Measurements from ENCODE around the gene ASMTL. TPM values are rescaled to one million over a fixed set of nuclear protein-coding genes. Genes with fewer than 3 reads are reported as not detected.
"Not testable (repeated sequence)": the region's sequence is repeated elsewhere in the genome, so short reads cannot be mapped to it uniquely, and the experiment has no call there.

The ASMTL gene
- polyA plus RNA-seq, 3 donors = 33.2 to 42.1 (median 37.6) TPM

DNA sequence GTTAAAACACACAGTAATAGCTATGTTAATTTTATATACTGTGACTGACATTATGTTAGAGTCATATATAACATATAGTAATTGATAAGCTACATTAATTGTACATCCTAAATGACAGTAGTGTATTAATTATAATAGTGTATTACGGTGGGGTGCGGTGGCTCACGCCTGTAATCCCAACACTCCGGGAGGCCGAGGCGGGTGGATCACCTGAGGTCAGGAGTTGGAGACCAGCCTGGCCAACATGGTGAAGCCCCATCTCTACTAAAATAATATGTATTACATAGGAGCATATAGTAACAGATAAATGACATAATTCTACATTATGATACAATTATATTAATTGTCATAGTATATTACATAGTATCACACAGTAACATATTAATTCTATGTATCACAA, 12.2 kb downstream of the ASMTL start:
- DNase-seq (ENCODE audit: low read depth in 3 of 3, low spot score in 2 of 3) = no peak

DNA sequence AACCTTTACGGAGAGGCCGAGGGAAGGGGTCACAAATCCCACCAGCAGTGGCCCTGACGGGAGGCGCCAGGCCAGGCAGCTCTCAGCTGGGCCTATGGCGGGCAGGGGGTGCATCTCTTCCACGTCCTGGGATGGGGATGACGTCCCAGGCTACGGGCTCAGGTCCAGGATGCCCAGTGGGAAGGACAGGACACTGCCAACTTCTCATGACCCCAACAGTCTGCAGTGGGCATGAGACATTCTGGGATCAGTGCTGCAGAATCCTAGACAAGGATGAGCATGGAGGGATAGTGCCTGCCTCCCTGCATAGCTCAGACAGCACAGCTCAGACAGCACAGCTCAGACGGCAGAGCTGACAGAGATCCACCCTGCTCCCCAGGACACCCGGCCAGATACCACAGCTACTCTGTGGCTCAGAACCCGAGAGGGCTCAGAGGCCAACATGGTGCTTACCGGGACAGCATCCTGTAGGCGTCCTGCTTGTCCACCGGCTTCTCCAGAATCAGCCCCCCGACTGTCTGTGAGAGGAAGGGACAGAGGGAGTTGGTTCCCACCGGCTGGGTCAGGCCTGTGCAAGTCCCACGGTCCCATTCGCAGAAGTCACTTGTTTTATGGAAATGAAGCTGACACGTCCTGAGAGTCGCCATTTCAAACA, 17.3 kb downstream of the ASMTL start:
- no peak for DNase-seq (ENCODE audit: low read depth in 3 of 3, low spot score in 2 of 3)

DNA sequence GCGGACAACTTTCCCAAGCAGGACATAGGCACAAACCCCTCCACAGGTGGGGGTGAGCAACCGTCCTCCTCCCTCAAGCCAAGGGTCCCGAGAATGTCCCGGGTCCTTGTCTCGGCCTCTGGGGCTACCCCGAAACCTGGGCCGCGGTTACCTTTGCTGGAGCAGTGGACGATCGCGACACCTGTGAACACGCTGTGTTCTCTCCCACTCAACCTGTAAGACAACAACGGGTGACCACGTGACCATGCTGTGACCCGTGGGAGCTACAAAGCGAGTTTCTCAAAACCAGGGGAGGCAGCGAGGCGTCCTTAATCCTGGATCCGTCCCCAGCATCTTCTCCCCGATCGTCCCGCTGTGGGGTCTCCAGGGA, 17.9 kb downstream of the ASMTL start:
- DNase-seq (ENCODE audit: low read depth in 3 of 3, low spot score in 2 of 3) = no peak

DNA sequence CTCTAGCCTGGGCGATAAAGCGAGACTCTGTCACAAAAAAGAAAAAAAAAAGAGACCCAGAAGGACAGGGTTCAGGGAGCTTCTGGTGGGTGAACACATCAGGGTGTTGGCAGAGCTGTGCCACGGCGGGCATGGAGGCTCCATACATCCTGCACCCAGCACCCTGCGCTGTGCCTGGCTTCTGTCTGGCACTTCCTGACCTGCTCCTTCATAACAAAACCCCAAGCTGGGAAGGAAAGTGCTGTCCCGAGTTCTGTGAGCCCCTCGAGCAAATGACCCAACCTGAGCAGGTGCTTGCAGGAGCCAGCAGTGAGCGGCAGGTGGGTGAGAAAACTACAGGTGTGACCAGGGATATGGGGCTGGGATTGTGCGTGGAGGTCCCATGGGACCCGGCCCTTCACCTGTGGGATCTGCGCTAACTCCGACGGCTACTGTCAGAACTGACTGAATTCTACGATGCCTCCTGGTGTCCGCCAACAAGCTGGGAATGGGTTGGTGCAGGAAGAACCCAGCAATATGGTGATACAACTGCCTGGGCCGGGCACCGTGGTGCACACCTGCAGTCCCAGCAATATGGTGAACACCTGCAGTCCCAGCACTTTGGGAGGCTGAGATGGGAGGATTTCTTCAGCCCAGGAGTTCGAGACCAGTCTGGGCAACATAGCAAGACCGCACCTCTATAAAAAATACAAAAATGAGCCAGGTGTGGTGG, 18.9 kb downstream of the ASMTL start:
- no peak for DNase-seq (ENCODE audit: low read depth in 3 of 3, low spot score in 2 of 3)

DNA sequence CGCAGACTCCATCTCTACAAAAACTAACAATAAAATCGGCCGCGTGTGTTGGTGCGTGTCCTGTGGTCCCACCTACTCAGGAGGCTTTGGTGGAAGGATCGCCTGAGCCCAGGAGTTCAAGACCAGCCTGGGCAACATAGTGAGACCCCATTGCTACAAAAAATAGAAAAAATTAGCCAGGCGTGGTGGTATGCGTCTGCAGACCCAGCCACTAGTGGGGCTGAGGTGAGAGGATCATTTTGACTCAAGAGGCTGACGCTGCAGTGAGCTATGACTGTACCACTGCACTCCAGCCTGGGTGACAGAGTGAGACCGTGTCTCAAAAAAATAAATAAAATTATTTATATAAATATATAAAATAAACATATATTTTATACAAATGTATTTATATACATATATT, 22.3 kb downstream of the ASMTL start:
- no peak for DNase-seq (ENCODE audit: low read depth in 3 of 3, low spot score in 2 of 3)

DNA sequence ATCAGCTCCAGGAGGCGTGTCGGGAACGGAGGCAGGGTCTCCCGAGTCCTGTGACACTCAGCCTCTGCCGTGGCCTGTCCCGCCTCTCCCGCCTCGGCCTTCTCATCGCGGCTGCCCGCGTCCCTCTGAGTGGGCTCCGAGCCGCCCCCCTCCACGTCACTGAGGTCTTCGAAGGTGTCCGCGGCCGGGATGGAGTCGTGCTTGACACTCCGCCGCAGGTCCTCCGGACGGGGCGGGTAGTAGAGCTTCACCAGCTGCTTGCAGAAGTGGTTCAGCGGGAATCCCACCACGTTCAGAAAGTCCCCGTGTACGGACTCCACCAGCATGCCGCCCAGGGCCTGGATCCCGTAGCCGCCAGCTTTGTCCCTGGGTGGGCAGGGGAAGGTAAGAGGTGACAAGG, 25.0 kb downstream of the ASMTL start:
- no peak for DNase-seq (ENCODE audit: low read depth in 3 of 3, low spot score in 2 of 3)

DNA sequence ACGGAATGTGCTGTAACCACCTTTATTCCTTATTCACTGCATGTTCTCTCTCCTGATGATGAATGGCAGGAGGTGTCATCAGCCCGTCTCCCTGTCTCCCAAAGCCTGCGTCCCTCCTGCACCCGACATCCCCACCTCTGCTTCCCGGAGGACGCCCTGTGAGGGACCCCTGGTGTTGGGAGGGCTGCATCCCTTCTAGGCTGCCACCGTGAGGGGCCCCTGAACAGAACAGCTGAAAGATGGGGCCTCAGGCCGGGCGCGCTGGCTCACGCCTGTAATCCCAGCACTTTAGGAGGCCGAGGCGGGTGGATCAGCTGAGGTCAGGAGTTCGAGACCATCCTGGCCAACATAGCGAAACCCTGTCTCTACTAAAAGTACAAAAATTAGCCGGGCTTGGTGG, 26.4 kb downstream of the ASMTL start:
- DNase-seq (ENCODE audit: low read depth in 3 of 3, low spot score in 2 of 3) = not testable (repeated sequence)

DNA sequence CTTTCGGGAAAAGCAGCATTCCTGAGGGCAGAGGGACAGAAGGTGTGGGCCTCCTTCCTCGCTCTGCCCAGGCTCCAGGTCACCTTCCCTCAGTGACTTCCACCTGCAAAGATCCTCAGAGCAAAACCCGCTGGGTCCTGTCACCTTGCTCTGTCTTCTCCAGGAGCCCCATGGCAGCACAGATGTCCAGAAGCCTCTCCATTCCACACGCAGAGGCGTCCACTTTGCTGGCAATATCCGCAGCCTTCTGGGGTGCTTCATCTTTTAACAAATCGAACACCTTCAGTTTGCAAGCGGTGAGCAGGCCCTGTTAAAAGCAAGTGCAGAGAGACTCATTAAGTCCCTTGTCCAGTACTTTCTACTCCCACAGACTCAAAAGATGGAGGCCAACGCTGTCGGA, 27.3 kb downstream of the ASMTL start:
- DNase-seq (ENCODE audit: low read depth in 3 of 3, low spot score in 2 of 3) = no peak

DNA sequence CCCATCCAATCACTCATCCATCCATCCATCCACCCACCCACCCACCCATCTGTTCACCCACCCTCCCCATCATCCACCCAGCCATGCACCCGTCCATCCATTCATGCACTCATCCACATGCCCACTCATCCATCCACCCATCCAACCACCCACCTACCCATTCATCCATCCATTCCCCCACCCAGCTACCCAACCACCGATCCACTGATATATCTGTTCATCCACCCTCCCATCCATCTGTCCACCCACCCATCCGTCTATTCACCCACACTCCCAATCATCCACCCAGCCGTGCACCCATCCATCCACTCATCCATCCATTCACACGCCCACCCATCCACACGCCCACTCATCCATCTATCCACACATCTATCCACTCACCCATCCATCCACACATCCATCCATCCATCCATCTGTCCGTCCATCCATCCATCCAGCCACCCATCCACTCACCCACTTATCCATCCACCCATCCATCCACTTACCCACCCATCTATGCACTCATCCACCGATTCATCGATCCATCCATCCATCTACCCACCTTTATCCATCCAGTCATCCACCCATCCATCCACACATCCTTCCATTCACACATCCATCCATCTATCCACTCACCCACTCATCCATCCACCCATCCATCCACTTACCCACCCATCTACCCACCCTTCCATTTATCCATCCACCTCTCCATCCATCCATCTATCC, 28.4 kb downstream of the ASMTL start:
- DNase-seq (ENCODE audit: low read depth in 3 of 3, low spot score in 2 of 3) = no peak

DNA sequence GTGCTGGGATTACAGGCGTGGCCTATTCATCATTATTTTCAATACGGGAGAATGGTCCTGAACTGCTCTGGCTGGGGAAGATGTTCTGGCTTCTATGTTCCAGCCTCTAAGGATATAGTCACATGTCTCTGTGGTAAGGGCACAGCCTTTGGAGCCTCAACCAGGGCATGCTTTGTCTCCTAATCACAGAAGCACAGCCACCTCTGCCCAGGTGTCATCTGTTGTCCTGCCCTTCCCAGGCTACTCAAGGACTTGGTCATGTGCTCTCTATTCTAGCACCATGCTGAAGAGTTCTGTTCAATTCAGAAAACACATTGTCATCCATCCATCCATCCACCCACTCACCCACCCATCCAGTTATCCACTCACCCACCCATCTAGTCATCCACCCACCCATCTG, 29.5 kb downstream of the ASMTL start:
- DNase-seq (ENCODE audit: low read depth in 3 of 3, low spot score in 2 of 3) = no peak

DNA sequence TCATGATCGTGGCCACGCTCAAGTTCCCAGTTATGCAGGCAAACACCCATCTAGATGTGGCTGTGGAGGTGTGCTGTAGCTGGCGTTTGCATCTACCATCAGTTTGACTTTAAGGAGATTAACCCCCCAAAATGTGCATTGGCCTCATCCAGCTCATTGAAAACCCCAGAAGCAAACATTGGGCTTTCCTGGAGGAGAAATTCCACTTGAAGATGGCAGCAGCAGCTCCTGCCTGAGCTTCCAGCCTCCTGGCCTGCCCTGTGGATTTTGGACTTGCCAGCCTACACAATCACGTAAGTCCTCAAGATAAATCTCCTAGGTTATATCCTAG, 30.6 kb downstream of the ASMTL start:
- no peak for DNase-seq (ENCODE audit: low read depth in 3 of 3, low spot score in 2 of 3)

DNA sequence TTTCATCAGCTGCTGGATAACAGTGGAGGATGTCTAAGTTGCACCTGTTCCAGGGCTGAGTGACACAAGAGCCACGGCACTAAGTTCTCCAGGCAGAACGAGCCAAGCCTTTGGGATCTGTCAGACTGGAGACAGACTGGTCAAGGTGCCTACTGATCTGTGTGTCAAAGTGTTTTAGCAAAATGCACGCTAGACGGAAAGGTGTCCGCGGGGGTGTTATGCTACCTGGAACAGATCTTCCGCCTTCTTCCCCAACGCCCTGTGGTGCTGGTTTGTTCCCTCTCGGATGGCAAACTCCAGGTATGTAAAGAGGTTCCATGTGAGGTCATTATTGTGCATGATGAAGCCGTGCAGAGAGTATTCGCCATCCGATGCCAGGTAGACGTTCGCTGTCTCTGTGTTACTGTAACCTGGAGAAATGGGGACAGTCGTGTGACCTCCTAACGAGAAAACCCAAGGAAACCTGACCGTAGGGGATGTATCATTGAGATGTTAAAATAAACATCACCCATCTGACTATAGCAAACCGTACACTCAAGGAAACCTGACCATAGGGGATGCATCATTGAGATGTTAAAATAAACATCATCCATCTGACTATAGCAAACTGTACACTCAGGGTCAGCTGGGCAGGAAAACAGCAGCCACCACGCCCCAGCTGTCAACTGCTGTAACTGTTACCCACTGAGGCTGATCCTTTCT, 31.1 kb downstream of the ASMTL start:
- no peak for DNase-seq (ENCODE audit: low read depth in 3 of 3, low spot score in 2 of 3)

DNA sequence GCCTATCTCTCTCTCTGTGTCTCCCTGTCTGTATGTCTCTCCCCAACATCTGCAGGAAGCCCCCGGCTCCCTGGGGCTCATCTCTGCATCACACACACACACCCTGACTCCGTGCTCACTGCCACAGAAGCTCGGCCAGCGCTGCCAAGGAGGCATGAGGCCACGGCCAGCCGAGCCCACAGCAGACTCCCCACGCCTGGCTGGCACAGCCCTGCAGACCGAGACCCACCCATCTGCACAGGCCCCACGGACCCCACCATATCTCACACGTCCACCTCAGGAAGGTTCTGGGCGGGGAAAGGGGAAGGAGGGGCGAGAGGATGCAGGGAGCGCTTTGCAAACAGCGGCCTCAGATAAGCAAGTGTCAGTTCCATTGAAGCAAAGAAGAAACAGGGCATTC, 32.3 kb downstream of the ASMTL start:
- no peak for DNase-seq (ENCODE audit: low read depth in 3 of 3, low spot score in 2 of 3)

DNA sequence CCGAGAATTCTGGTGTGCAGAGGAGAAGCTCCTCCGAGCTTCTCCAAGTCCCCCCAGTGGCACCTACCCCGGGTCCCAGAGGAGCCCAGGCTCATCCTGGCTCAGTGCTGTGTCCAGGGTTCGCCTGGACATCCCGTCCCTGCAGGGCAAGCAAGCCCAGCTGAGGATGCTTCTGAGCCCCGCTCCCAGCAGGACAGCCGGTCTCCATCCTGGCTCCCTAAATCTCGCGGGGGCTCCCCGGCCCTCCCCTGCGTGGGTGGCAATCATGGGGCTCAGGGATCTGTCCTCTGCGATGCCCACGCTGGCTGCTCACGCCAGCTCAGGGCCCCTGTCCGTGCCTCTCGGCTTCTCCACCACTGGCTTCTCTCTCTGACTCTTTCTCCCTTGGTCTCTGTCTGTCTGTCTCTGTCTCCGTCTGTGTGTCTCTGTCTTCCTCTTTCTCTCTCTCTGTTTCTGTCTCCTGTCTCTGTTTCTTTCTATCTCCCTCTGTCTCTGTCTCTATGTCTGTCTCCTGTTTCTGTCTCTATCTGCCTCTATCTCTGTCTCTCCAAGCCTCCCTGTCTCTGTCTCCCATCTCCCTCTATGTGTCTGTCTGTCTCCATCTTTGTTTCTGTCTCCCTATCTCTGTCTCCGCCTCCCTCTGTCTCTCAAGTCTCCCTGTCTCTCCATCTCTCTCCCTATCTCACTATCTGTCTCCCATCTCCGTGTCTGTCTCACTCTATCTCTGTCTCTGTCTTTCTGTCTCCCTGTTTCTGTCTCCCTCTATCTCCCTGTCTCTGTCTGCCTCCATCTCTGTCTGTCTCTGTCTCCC, 33.0 kb downstream of the ASMTL start:
- no peak for DNase-seq (ENCODE audit: low read depth in 3 of 3, low spot score in 2 of 3)

DNA sequence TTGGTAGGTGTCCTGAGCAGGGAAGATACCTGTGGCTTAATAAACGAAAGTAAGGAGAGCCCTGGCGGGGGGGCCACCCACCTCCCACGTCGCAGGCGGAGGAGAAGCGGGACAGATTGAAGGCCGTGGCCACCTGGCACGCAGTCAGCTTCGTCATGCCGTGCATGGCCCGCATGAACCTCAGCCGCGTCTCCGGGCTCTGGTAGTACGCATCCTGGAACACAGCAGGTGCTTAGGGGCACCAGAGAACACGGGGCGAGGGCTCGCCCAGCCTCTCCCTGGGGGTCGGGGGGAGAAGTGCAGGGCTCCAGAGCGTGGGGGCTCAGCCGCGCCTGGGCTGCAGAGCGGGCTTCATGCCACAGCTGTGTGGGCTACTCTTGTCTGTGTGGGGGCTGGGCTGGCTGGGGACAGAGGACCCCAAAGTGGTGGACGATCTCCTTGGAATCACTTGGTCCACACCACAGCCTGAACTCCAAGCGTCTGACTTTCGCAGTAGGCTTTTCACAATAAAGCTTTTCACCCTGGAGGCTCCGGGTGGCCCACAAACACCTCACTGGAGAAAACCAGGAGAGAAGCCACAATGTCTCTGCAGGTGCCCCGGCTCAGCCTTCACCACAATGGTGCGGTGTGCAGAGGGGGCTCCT, 33.7 kb downstream of the ASMTL start:
- no peak for DNase-seq (ENCODE audit: low read depth in 3 of 3, low spot score in 2 of 3)

DNA sequence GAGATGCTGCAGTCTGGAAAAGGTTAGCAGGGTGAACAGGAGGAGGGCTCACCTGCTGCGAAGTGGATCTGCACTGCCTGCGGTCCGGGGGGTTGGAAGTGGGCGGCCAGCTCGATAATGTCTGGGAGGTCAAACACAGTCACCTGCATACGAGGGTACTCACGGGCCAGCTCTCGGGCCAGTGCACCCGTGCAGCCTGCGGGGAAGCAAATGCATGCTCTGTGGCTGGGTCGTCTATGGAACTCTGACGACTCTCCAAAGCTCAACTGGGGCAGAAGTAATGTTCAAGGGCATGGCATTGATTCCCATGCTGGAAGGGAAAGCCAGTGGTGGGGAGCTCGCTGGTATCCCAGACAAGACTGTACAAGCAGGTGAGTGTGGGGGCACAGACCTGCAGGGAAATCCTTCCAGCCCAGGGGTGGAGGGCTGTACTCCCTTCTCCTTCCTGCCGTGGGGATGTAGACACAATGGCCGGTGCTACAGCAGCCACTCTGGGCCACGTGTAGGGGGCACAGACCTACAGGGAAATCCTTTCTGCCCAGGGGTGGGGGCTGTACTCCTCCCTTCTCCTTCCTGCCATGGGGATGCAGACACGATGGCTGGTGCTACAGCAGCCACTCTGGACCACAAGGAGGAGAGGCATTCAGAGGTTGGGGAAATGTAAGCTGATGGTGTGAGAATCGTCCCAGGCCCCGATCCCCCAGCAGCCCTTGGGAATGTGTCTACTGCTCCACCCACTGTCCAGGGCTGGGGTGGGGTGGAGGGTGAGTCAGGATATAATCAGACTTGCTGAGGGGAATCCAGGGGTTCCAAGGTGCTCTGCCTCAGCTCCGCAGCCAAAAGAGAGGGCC, 34.6 kb downstream of the ASMTL start:
- no peak for DNase-seq (ENCODE audit: low read depth in 3 of 3, low spot score in 2 of 3)

DNA sequence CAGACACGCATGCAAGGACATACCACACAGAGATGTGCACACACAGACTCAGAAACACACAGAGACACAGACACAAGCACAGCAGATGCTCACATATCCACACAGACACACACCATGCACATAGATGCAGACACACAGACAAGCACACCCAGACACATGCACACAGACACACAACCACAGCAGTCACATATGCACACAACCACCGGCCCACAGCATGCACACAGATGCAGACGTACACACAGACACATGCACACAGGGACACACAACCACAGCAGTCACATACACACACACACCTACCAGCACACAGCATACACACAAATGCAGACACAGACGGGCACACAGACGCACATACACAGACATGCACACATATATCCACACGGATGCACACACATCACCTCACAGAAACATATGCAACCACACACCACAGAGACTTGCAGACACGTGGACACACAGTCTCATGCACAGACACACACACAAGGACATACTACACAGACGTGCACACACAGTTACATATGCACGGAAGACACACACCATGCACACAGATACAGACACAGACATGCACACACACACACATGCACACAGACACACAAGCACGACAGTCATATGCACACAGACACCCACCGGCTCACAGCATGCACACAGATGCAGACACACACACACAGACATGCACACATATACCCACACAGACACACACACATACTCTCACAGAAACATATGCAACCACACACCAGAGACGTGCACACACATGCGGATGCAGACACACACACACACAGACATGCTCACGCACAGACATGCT, 35.5 kb downstream of the ASMTL start:
- no peak for DNase-seq (ENCODE audit: low read depth in 3 of 3, low spot score in 2 of 3)

DNA sequence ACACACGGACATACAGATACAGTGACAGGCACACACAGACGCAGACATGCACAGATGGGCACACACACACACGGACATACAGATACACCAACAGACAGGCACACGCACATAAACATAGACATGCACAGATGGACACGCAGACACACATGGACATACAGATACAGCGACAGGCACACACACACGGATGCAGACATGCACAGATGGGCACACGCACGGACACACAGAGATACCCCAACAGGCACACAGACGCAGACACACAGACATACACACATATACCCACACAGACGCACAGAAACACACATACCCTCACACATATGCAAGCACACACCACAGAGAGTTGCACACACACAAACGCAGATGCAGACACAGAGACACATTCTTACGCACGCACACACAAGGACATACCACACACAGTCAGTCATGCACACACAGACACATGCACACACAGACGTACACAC, 36.4 kb downstream of the ASMTL start:
- DNase-seq (ENCODE audit: low read depth in 3 of 3, low spot score in 2 of 3) = no peak
